Measurements from ENCODE around the gene KIR2DL3. TPM values are rescaled to one million over a fixed set of nuclear protein-coding genes. Genes with fewer than 3 reads are reported as not detected.
A peak's percentile ranks its signal among the peaks of the same experiment; 100 is the strongest.

Gene KIR2DL3
- total RNA-seq, 1 donor from 2014 or later: 0.38 TPM

DNA sequence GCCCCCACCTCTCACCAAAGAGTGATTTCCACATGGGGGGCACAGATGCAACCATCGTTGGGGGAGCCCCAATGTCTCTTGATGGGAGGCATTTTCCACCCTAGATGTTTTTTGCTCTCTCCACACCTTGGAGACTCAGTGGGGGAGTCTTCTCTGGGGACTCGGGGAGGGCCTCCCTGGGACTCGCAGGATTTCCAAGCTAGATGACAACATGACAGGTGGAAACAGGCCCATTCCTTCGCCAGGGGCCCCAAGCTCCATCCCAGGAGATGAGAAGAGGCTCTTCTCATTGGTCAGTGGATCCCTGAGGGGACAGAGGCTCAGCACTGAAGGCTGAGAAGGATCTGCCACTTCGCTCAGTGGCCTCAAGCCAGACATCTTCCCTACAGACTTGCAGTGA, 52.4 kb downstream of the KIR2DL3 start:
- no peak overlapping the region for H3K27ac ChIP-seq
- no peak for DNase-seq
- H3K4me3 ChIP-seq: no peak overlapping the region
- intact Hi-C loops (cut with DNase I): no loop called here
- ATAC-seq: no peak
- TF ChIP-seq, protein P1, sequence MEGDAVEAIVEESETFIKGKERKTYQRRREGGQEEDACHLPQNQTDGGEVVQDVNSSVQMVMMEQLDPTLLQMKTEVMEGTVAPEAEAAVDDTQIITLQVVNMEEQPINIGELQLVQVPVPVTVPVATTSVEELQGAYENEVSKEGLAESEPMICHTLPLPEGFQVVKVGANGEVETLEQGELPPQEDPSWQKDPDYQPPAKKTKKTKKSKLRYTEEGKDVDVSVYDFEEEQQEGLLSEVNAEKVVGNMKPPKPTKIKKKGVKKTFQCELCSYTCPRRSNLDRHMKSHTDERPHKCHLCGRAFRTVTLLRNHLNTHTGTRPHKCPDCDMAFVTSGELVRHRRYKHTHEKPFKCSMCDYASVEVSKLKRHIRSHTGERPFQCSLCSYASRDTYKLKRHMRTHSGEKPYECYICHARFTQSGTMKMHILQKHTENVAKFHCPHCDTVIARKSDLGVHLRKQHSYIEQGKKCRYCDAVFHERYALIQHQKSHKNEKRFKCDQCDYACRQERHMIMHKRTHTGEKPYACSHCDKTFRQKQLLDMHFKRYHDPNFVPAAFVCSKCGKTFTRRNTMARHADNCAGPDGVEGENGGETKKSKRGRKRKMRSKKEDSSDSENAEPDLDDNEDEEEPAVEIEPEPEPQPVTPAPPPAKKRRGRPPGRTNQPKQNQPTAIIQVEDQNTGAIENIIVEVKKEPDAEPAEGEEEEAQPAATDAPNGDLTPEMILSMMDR (IDR thresholded peaks at IDR 0.05): no peak
- no peaks in the 10 kb centered on the region for H3K4me1 ChIP-seq
- no peaks in the 10 kb centered on the region for H3K36me3 ChIP-seq
- H3K9me3 ChIP-seq: no peaks in the 10 kb centered on the region
- H3K27me3 ChIP-seq (ENCODE audit: low read depth): no peaks in the 10 kb centered on the region

DNA sequence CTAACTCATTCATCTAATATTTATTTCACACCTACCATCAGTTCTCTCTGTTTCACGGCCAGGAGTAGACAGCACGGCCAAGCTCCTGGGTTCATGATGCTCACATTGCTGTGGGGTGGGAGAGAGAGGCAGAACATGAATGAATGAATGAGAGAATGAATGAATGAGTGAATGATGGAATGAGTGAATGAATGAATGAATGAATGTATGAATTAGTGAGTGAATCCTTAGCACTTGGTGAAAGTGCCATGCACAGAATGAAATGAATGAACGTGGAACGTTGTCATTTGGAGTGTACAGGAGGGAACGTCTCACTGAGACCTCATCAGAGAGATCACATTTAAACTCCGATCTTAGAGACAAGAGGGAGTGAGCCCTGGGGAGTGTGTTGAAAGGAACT, 53.2 kb downstream of the KIR2DL3 start:
- TF ChIP-seq, protein P1 (IDR thresholded peaks at IDR 0.05): no peak
- no peak for DNase-seq

DNA sequence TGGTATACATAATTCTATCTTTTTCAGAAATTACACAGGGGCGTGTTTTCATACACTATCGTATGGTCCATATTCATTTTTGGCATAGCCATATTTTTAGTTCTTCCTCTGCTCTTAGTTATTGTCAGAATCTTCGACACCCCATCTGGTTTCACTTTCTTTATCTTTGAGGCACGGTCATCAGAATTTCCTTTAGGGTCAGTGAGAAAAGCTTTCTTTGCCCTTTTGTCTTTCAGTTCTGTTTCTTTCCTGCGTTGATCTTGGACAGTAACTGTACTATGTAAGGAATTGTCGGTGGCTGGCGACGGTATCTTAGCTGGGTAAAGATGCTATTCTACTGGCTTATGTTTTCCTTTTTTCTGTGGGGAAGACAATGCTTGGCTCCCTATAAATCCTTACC, 54.5 kb downstream of the KIR2DL3 start:
- intact Hi-C loops (cut with DNase I): no loop called here
- ATAC-seq (no peak), DNase-seq (no peak)
- TF ChIP-seq, protein P1 (IDR thresholded peaks at IDR 0.05): no peak
- Histone ChIP-seq H3K36me3 (no peaks in the 10 kb centered on the region), H3K27ac (no peak overlapping the region), H3K27me3 (ENCODE audit: low read depth) (peaks cover 7% of the 10 kb centered on the region), H3K4me1 (no peaks in the 10 kb centered on the region), H3K9me3 (no peaks in the 10 kb centered on the region), H3K4me3 (peak overlapping the region; percentile 28)

More for the DNA sequence above, 53.2 kb downstream of the KIR2DL3 start:
- no peaks in the 10 kb centered on the region for H3K9me3 ChIP-seq
- H3K4me3 ChIP-seq: no peak overlapping the region
- H3K36me3 ChIP-seq: no peaks in the 10 kb centered on the region
- ATAC-seq: no peak
- no peaks in the 10 kb centered on the region for H3K27me3 ChIP-seq (ENCODE audit: low read depth)
- no peak overlapping the region for H3K27ac ChIP-seq
- intact Hi-C loops (cut with DNase I): no loop called here
- H3K4me1 ChIP-seq: no peaks in the 10 kb centered on the region

DNA sequence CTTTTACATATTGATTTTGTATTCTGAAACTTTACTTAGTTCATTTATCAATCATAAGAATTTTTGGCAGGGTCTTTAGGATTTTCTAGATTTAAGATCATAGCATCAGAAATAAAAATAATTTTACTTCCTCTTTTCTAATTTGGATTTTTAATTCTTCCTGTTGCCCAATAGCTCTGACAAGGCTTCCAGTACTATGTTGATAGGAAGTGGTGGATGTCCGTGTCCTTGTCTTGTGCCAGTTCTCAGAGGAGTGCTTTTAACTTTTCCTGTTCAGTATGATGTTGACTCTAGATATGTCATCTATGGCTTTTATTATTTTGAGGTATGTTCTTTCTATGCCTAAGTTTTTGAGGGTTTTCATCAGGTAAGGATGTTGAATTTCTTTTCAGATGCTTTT, 57.4 kb downstream of the KIR2DL3 start:
- no peaks in the 10 kb centered on the region for H3K9me3 ChIP-seq
- H3K27ac ChIP-seq: no peak overlapping the region
- no peaks in the 10 kb centered on the region for H3K4me1 ChIP-seq
- DNase-seq (no peak), ATAC-seq (no peak)
- TF ChIP-seq, protein P1 (IDR thresholded peaks at IDR 0.05): no peak
- H3K36me3 ChIP-seq: no peaks in the 10 kb centered on the region
- H3K27me3 ChIP-seq (ENCODE audit: low read depth): peaks cover 9% of the 10 kb centered on the region
- no peak overlapping the region for H3K4me3 ChIP-seq
- intact Hi-C loops (cut with DNase I): no loop called here

Other genes starting within 250 kb of the KIR2DL3 start
- gene LAIR2, start 235.7 kb upstream of the KIR2DL3 start, total RNA-seq: 0.95 TPM
- 25.3 TPM for gene LILRA2, start 164.7 kb upstream of the KIR2DL3 start, total RNA-seq
- gene LILRA1, start 144.9 kb upstream of the KIR2DL3 start, total RNA-seq: 7.6 TPM
- 43.3 TPM for gene LILRB1, start 108.0 kb upstream of the KIR2DL3 start, total RNA-seq
- gene LILRB4, start 75.5 kb upstream of the KIR2DL3 start, total RNA-seq: 43.7 TPM
- gene KIR3DL3, start 14.1 kb upstream of the KIR2DL3 start, total RNA-seq: not detected
- 0.83 TPM for gene KIR2DL1, start 31.3 kb downstream of the KIR2DL3 start, total RNA-seq
- 0.38 TPM for gene KIR2DL4, start 65.1 kb downstream of the KIR2DL3 start, total RNA-seq
- gene KIR3DL1, start 78.0 kb downstream of the KIR2DL3 start, total RNA-seq: 0.71 TPM
- 0.38 TPM for gene KIR2DS4, start 94.2 kb downstream of the KIR2DL3 start, total RNA-seq
- not detected for gene KIR3DL2, start 111.9 kb downstream of the KIR2DL3 start, total RNA-seq
- 6.7 TPM for gene FCAR, start 135.7 kb downstream of the KIR2DL3 start, total RNA-seq
- gene NCR1, start 167.6 kb downstream of the KIR2DL3 start, total RNA-seq: 2.4 TPM
- 0.15 TPM for gene NLRP7, start 209.0 kb downstream of the KIR2DL3 start, total RNA-seq
- 22.7 TPM for gene NLRP2, start 227.9 kb downstream of the KIR2DL3 start, total RNA-seq

All from lower lobe of right lung (tissue), 2 donors.